Measurements from ENCODE around the gene RRAS2. TPM values are rescaled to one million over a fixed set of nuclear protein-coding genes. Genes with fewer than 3 reads are reported as not detected.

RRAS2 gene
- total RNA-seq, 1 donor from 2014 or later = 28.1 TPM

GRCh38 chr11:14329702-14330101 is 29.3 kb downstream of the RRAS2 start:
- no peaks in the 10 kb centered on the region for H3K36me3 ChIP-seq
- intact Hi-C loops (cut with DNase I) = no loop called here
- TF ChIP-seq, protein P1, sequence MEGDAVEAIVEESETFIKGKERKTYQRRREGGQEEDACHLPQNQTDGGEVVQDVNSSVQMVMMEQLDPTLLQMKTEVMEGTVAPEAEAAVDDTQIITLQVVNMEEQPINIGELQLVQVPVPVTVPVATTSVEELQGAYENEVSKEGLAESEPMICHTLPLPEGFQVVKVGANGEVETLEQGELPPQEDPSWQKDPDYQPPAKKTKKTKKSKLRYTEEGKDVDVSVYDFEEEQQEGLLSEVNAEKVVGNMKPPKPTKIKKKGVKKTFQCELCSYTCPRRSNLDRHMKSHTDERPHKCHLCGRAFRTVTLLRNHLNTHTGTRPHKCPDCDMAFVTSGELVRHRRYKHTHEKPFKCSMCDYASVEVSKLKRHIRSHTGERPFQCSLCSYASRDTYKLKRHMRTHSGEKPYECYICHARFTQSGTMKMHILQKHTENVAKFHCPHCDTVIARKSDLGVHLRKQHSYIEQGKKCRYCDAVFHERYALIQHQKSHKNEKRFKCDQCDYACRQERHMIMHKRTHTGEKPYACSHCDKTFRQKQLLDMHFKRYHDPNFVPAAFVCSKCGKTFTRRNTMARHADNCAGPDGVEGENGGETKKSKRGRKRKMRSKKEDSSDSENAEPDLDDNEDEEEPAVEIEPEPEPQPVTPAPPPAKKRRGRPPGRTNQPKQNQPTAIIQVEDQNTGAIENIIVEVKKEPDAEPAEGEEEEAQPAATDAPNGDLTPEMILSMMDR (IDR thresholded peaks at IDR 0.05) = no peak
- no peak for DNase-seq (ENCODE audit: low spot score in 2 of 2)
- H3K27ac ChIP-seq = no peak overlapping the region
- no peaks in the 10 kb centered on the region for H3K9me3 ChIP-seq
- H3K4me1 ChIP-seq = peaks cover 0 to 7% of the 10 kb centered on the region in 2 donors
- H3K27me3 ChIP-seq = no peaks in the 10 kb centered on the region
- no peak overlapping the region for H3K4me3 ChIP-seq

DNA sequence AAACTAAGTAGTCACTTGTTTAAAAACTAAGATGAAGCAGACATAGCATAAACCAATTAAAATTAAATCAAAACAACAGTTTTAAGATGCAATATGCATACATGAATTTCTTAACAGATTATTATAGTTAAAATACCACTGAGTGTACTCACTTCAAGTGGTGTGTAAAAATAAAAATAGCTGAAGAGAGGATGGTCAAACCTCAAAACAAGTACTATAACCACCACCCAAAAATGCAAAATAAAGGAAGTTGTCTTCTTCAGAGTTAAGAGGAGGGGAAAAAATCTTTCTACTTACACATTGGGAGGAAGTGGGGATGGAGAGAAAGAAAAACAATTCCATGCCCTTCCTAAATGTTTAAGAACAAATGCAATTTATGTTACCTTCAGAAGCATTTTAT is 31.9 kb downstream of the RRAS2 start:
- intact Hi-C loops (cut with DNase I) = no loop called here
- no peaks in the 10 kb centered on the region for H3K27me3 ChIP-seq
- H3K9me3 ChIP-seq = no peaks in the 10 kb centered on the region
- no peak for DNase-seq (ENCODE audit: low spot score in 2 of 2)
- H3K36me3 ChIP-seq = no peaks in the 10 kb centered on the region
- H3K27ac ChIP-seq = no peak overlapping the region
- peaks cover 0 to 20% of the 10 kb centered on the region in 2 donors for H3K4me1 ChIP-seq
- TF ChIP-seq, protein P1 (IDR thresholded peaks at IDR 0.05) = no peak
- H3K4me3 ChIP-seq = no peak overlapping the region

GRCh38 chr11:14323118-14323676 is 35.8 kb downstream of the RRAS2 start:
- Histone ChIP-seq H3K27me3 (no peaks in the 10 kb centered on the region), H3K36me3 (no peaks in the 10 kb centered on the region), H3K4me1 (peaks cover 3 to 24% of the 10 kb centered on the region in 2 donors), H3K9me3 (no peaks in the 10 kb centered on the region), H3K4me3 (no peak overlapping the region), H3K27ac (peak overlapping the region in 1 of 2 donors; percentile 19)
- TF ChIP-seq, protein P1 (IDR thresholded peaks at IDR 0.05) = no peak
- intact Hi-C loops (cut with DNase I) = no loop called here
- DNase-seq (ENCODE audit: low spot score in 2 of 2) = no peak

DNA sequence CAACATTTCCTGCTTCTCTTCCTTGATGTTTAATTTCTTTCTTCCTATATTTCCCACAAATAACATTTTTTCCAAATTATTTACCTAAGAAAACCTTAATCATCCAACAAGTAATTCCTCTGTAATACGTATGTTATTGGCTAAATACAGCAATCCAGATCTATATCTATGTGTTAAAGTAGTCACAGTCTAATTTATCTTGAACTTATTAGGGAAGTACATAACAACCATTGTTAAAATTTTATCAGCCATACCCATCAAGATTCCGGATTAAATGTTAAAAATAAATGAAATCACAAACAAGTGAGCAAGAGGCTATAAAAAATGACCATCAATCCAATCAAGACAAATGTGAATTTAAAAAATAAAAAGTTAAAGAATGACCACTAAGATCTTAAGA is 36.5 kb downstream of the RRAS2 start:
- H3K4me1 ChIP-seq = peaks cover 4 to 26% of the 10 kb centered on the region in 2 donors
- intact Hi-C loops (cut with DNase I) = no loop called here
- no peaks in the 10 kb centered on the region for H3K9me3 ChIP-seq
- H3K27ac ChIP-seq = no peak overlapping the region
- H3K4me3 ChIP-seq = no peak overlapping the region
- H3K36me3 ChIP-seq = no peaks in the 10 kb centered on the region
- TF ChIP-seq, protein P1 (IDR thresholded peaks at IDR 0.05) = no peak
- DNase-seq (ENCODE audit: low spot score in 2 of 2) = no peak
- no peaks in the 10 kb centered on the region for H3K27me3 ChIP-seq

DNA sequence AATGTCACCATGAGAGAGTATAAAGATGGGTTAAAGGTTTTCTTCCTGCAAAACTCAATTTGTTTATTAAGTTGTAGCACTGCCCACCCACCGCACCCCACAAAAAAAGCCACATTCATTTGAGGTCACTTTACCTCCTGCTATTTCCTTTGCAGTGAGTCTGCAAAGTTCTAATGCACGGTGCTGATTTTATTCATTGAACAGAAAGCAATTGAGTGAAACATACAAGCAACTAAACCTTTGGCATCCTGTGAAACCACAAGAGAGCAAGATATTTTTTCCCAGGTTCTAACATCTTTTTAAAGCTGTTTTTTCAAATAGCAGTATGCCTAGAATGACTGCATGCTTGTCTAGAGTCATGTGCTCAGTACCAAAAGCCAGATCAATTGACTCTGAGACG is 39.0 kb downstream of the RRAS2 start:
- Histone ChIP-seq H3K36me3 (no peaks in the 10 kb centered on the region), H3K27me3 (no peaks in the 10 kb centered on the region), H3K9me3 (no peaks in the 10 kb centered on the region), H3K4me1 (peaks cover 4 to 22% of the 10 kb centered on the region in 2 donors), H3K4me3 (no peak overlapping the region), H3K27ac (no peak overlapping the region)
- intact Hi-C loops (cut with DNase I) = no loop called here
- no peak for DNase-seq (ENCODE audit: low spot score in 2 of 2)
- TF ChIP-seq, protein P1 (IDR thresholded peaks at IDR 0.05) = no peak

- TF ChIP-seq, protein P1 (IDR thresholded peaks at IDR 0.05) = no peak
These were observed 40.4 kb downstream of the RRAS2 start for GRCh38 chr11:14318581-14318981.

More at GRCh38 chr11:14318581-14318981, 40.4 kb downstream of the RRAS2 start:
- Histone ChIP-seq H3K27ac (no peak overlapping the region), H3K4me3 (no peak overlapping the region), H3K9me3 (no peaks in the 10 kb centered on the region), H3K27me3 (no peaks in the 10 kb centered on the region), H3K4me1 (peaks cover 4 to 22% of the 10 kb centered on the region in 2 donors), H3K36me3 (no peaks in the 10 kb centered on the region)
- DNase-seq (ENCODE audit: low spot score in 2 of 2) = no peak
- intact Hi-C loops (cut with DNase I) = no loop called here

Measured in ascending aorta (tissue), 2 donors.